Thyroid gland (tissue), 4 donors: ENCODE measurements around the gene CTDSPL.

Source experiments
- CTCF ChIP-seq, 6 experiments: fragments of 200-600 bp in 3 of 6; fragments of 450-650 bp in 3 of 6; sonication (generic) in 3 of 6; IDR thresholded peaks; one replicate each; pipeline ENCODE4 v1.5.1; 2016 to 2019; ENCODE audit warnings: antibody characterized with exemption in 6 of 6, mild to moderate bottlenecking in 2 of 6, inconsistent platforms in 1 of 6, moderate library complexity in 1 of 6
- POLR2A ChIP-seq, 2 donors: fragments of 450-650 bp; IDR thresholded peaks; one replicate each; pipeline ENCODE4 v1.6.1; 2017; ENCODE audit warnings: antibody characterized with exemption in 2 of 2, mild to moderate bottlenecking in 2 of 2, moderate library complexity in 1 of 2

GRCh38 chr3:37896827-37897226, 35.1 kb downstream of the CTDSPL start:
- TF ChIP-seq CTCF (IDR thresholded peaks at IDR 0.05) (no peak), POLR2A (IDR thresholded peaks at IDR 0.05) (no peak)
